Activated CD8-positive, alpha-beta memory T cell treated with anti-CD3 and anti-CD28 coated beads, Interleukin-2, amount 50 U/mL, for 1 hour (primary cell): ENCODE data around the gene TLX3.

ENCODE experiments used
- DNase-seq: peaks from one replicate; pipeline ENCODE4 v3.0.0-alpha.2; 2020; ENCODE audit errors: extremely low read depth

The TLX3 gene

GRCh38 chr5:171306166-171306565 lies 2.9 kb upstream of the TLX3 start:
- no peak for DNase-seq

- no peak for DNase-seq
Observed at GRCh38 chr5:171306781-171307591, 2.1 kb upstream of the TLX3 start.

- DNase-seq = no peak
Observed at GRCh38 chr5:171307789-171308452, 1.1 kb upstream of the TLX3 start.

GRCh38 chr5:171309276-171310211 lies 496 bp downstream of the TLX3 start:
- DNase-seq = no peak

DNA sequence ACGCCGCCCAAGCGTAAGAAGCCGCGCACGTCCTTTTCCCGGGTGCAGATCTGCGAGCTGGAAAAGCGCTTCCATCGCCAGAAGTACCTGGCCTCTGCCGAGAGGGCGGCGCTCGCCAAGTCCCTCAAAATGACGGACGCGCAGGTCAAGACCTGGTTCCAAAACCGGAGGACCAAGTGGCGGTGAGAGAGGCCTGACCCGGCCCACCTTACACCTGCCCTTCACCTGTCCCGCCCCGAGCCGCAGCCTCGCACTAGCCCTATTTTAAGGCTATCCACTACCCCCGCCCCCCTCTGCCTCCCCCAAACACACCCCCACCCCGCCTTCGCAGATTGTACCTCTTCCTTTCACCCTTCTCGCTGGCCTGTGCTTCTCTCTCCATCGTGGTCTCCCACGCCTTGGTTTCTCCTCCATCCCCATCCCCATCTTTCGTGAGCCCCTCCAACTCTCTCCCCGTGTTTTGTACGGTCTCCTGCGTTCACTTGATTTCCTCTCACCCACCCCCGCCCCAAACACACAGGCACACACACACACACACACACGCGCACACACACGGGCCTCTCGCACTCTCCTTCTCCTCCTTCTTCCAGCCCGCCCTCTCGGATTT lies 1.3 kb downstream of the TLX3 start:
- no peak for DNase-seq

- no peak for DNase-seq
Observed at GRCh38 chr5:171310819-171311321, 1.8 kb downstream of the TLX3 start.

- no peak for DNase-seq
Observed at GRCh38 chr5:171311322-171312077, 2.5 kb downstream of the TLX3 start.

DNA sequence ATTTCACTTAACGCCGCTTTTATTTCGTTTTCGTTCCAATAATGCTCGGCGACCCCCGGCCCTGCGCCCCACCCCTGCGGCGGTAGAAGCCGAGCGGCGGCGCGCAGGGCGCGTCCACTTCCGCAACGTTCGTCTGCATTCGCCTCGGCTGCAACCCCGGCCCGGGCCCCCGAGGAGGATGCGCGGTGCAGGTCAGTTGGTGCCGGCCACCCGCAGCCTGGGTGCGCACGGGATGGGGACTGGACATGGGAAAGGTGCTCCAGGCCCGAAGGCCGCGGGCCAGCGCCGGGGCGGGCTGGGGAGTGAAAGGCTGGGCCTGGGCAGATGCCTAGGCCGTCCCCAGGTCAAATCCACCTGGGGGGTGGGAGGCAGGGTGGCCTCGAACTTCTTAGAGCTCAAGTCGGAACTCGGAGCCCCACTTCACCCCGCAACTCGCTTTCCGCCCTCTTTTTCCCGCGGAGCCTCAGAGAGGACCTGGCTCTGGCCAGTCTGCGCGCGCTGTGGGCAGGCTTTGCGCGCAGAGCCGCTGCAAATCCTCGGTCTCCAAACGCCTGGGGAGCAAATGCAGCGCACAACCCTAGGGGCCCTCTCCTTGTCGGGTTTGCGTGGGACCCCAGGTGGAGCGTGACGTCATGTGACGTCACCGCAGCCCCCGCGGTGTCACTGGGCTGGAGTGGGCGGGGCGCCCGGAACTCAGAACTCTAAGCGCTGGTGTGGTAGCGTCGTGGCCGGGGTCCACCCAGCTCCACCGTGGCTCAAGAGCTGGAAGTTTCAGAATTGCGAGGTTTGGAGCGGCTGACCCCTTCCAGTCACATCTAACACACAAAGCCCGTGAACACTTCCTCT lies 3.3 kb downstream of the TLX3 start:
- no peak for DNase-seq

DNA sequence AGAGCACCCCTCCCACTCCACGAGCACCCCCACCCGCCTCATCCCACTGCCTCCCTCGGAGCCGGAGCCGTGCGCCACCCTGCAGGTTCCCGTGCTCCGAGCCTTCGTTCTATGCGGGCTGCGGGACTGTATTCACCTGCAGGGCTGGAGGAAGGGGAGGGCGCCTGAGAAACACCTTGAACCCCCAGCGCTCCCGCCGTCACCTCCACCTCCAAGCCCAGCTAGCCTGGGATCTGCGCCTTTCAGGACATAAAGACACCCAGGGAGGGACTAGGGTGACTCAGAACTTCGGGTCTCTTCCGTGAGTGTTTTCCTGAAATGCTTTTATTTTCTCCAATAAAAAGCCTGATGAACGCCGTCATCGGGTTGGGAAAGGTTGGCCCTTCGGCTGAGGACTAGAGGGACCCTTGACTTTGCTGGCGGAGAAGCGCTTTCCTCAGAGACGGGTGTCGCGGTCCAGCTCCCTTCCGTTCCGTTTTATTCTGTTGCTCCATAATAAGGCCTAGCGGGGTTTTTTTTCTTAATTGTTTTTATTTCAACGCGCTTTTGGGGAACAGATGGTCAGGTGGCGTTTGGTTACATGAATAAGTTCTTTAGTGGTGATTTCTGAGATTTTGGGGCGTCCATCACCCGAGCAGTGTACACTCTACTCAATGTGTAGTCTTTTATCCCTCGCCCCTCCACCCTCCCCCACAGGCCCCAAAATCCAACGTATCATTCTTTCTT lies 4.6 kb downstream of the TLX3 start:
- DNase-seq = no peak

- no peak for DNase-seq
Observed at GRCh38 chr5:171314728-171315385, 5.8 kb downstream of the TLX3 start.

- DNase-seq = no peak
Observed at GRCh38 chr5:171315386-171315891, 6.4 kb downstream of the TLX3 start.

DNA sequence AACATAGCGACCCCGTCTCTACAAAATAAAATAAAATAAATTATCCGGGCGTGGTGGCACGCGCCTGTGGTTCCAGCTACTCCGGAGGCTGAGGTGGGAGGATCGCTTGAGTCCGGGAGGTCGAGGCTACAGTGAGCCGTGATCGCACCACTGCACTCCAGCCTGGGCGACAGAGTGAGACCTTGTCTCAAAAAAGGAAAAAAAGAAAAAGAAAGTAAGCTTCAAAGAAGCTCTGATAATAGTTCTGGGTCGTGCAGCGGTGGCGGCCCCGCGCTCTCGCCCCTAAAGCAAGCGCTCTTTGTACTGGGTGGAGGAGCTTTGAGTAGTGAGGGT lies 6.8 kb downstream of the TLX3 start:
- no peak for DNase-seq

GRCh38 chr5:171316258-171317121 lies 7.4 kb downstream of the TLX3 start:
- no peak for DNase-seq

- DNase-seq = no peak
Observed at GRCh38 chr5:171317230-171317629, 8.2 kb downstream of the TLX3 start.

GRCh38 chr5:171318026-171318425 lies 9.0 kb downstream of the TLX3 start:
- no peak for DNase-seq

DNA sequence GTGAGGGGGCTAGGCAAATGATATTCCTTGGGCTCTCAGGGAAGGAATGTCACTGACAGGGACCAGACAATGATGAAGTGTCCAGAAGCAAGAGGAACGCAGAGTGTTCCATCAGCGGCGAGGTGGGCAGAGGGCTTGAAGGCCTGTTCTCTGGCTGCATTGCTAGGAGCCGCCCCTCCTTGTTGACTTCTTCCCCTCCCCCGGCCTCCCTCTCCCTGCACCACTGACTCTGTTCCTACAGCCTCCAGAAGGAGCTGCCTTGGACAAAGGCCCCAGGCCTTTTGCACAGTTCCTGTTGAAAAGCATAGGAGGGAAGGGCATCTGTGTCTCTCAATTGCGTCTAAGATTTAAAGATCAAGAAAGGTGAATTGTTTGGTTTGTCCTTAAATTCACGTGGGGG lies 12.4 kb downstream of the TLX3 start:
- no peak for DNase-seq

GRCh38 chr5:171322527-171322926 lies 13.5 kb downstream of the TLX3 start:
- DNase-seq = no peak

GRCh38 chr5:171323007-171323406 lies 14.0 kb downstream of the TLX3 start:
- DNase-seq = no peak
